ENCODE results near the gene ACSF2. TPM values are rescaled to one million over a fixed set of nuclear protein-coding genes. Genes with fewer than 3 reads are reported as not detected.
"Not testable (repeated sequence)": the region's sequence is repeated elsewhere in the genome, so short reads cannot be mapped to it uniquely, and the experiment has no call there.

ACSF2 gene
- total RNA-seq, 4 donors from 2014 or later, result 165 to 460 (median 190) TPM

DNA sequence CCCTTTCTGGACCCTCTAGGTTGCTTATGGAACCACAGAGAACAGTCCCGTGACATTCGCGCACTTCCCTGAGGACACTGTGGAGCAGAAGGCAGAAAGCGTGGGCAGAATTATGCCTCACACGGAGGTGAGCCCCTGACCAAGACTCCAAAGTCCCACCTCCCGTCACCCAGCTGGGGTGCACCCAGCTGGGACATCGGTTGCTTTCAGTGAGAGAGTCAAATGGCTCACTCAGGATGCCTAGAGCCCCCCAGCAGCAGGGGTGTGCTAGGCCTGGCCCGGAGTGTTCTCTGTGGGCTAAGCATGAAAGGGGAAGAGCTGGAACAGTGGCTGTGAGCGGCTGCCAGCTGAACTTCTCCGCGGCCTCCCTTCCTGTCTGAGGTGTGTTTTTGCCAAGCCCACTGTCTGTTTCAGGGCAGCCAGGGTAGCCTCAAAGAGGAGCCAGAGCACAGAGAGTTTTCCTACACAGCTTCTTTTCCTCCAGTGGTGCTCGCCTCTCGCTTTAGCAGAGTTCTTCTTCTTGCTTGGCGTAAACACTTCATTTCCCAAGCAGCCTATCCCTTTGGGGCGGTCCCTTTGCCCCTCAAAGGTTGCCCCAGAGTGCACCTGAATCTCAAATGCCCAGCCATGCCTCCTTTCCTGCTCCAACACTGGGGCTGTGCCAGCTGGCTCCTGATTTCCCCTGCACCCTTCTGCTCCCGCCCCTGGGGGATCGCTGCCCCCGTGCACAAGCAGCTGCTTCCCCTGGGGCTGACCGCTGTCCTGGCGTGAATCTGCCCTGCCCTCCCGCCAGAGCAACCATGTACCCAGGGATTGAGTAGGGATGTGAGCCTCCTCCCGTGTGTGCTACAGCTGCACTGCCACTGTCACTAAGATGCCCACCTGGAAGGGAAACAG is 45.2 kb downstream of the ACSF2 start:
- DNase-seq, result no peak
- Histone ChIP-seq H3K4me3 (no peak overlapping the region), H3K36me3 (no peaks in the 10 kb centered on the region), H3K9me3 (no peaks in the 10 kb centered on the region), H3K27ac (peak overlapping the region; percentile 39 to 73 (median 65)), H3K4me1 (peaks cover 27 to 55% (median 44%) of the 10 kb centered on the region in 4 donors), H3K27me3 (peaks cover 17% of the 10 kb centered on the region)
- in situ Hi-C loops (cut with MboI; ENCODE audit: low pct_ligation_motif_present in 1 of 4, low pct_unique_long_range_greater_than_20kb in 1 of 4, low sequenced_read_pairs in 3 of 4) (no loop called here), intact Hi-C loops (cut with DNase I; ENCODE audit: low total_unique reads) (no loop called here)
- no peak for TF ChIP-seq POLR2AphosphoS5 (IDR thresholded peaks at IDR 0.05)
- TF ChIP-seq POLR2A (IDR thresholded peaks at IDR 0.05), result no peak
- no peak for TF ChIP-seq CTCF (IDR thresholded peaks at IDR 0.05)
- no peak for TF ChIP-seq EP300 (IDR thresholded peaks at IDR 0.05; ENCODE audit: low read depth)
- 86 to 100% methylated on average over 2 to 21 of the region's 22 CpGs for WGBS, 2 donors (ENCODE audit: low coverage in 1 of 2)

GRCh38 chr17:50472286-50472685 is 46.3 kb downstream of the ACSF2 start:
- H3K9me3 ChIP-seq, result no peaks in the 10 kb centered on the region
- TF ChIP-seq EP300 (IDR thresholded peaks at IDR 0.05; ENCODE audit: low read depth), result no peak
- TF ChIP-seq CTCF (IDR thresholded peaks at IDR 0.05), result no peak
- no peak for TF ChIP-seq POLR2A (IDR thresholded peaks at IDR 0.05)
- no peak for TF ChIP-seq POLR2AphosphoS5 (IDR thresholded peaks at IDR 0.05)
- intact Hi-C loops (cut with DNase I; ENCODE audit: low total_unique reads) (no loop called here), in situ Hi-C loops (cut with MboI; ENCODE audit: low pct_ligation_motif_present in 1 of 4, low pct_unique_long_range_greater_than_20kb in 1 of 4, low sequenced_read_pairs in 3 of 4) (no loop called here)
- peaks cover 20 to 49% (median 40%) of the 10 kb centered on the region in 4 donors for H3K4me1 ChIP-seq
- H3K27ac ChIP-seq, result no peak overlapping the region
- no peaks in the 10 kb centered on the region for H3K36me3 ChIP-seq
- WGBS, 2 donors (ENCODE audit: low coverage in 1 of 2), result 96 to 100% methylated on average over 2 to 10 of the region's 10 CpGs
- peaks cover 17% of the 10 kb centered on the region for H3K27me3 ChIP-seq
- DNase-seq, result no peak
- H3K4me3 ChIP-seq, result no peak overlapping the region

DNA sequence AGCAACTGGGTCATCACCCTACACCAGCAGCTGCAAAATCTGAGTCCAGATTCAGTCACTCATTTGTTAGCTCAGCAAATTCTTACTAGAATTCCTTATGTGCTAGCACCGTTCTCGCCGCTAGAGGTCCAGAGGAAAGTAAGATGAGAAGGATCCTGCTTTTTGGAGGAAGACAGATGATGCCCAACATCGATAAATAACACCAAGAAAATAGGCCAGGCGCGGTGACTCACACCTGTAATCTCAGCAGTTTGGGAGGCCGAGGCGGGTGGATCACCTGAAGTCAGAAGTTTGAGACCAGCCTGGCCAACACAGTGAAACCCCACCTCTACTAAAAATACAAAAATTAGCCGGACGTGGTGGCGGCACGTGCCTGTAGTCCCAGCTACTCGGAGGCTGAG is 46.7 kb downstream of the ACSF2 start:
- H3K9me3 ChIP-seq; in situ Hi-C loops (cut with MboI; ENCODE audit: low pct_ligation_motif_present in 1 of 4, low pct_unique_long_range_greater_than_20kb in 1 of 4, low sequenced_read_pairs in 3 of 4); H3K36me3 ChIP-seq; H3K27ac ChIP-seq; DNase-seq; intact Hi-C loops (cut with DNase I; ENCODE audit: low total_unique reads); H3K4me3 ChIP-seq: not testable (repeated sequence)
- Histone ChIP-seq H3K27me3 (peaks cover 15% of the 10 kb centered on the region), H3K4me1 (peaks cover 20 to 47% (median 35%) of the 10 kb centered on the region in 4 donors)
- WGBS, 2 donors (ENCODE audit: low coverage in 1 of 2), result 92 to 94% methylated on average over 3 to 13 of the region's 13 CpGs

- no peak overlapping the region for H3K27ac ChIP-seq
- no peak for TF ChIP-seq EP300 (IDR thresholded peaks at IDR 0.05; ENCODE audit: low read depth)
- no peak for TF ChIP-seq CTCF (IDR thresholded peaks at IDR 0.05)
- TF ChIP-seq POLR2AphosphoS5 (IDR thresholded peaks at IDR 0.05), result no peak
- intact Hi-C loops (cut with DNase I; ENCODE audit: low total_unique reads) (no loop called here), in situ Hi-C loops (cut with MboI; ENCODE audit: low pct_ligation_motif_present in 1 of 4, low pct_unique_long_range_greater_than_20kb in 1 of 4, low sequenced_read_pairs in 3 of 4) (no loop called here)
- peaks cover 18 to 42% (median 31%) of the 10 kb centered on the region in 4 donors for H3K4me1 ChIP-seq
- H3K27me3 ChIP-seq, result peaks cover 4% of the 10 kb centered on the region
- H3K36me3 ChIP-seq, result no peaks in the 10 kb centered on the region
- no peaks in the 10 kb centered on the region for H3K9me3 ChIP-seq
- no peak overlapping the region for H3K4me3 ChIP-seq
- no peak for DNase-seq
- WGBS, 2 donors (ENCODE audit: low coverage in 1 of 2), result 88% methylated on average over 5 to 11 of the region's 11 CpGs
Observed at GRCh38 chr17:50473901-50474300, 47.9 kb downstream of the ACSF2 start.
